Trophoblast cell (in vitro differentiated cells and primary cell): Measurements from ENCODE around the gene C22orf42.
A peak's percentile ranks its signal among the peaks of the same experiment; 100 is the strongest.
"Not testable (repeated sequence)": the region's sequence is repeated elsewhere in the genome, so short reads cannot be mapped to it uniquely, and the experiment has no call there.

ENCODE experiments used
- DNase-seq, 2 donors: peaks; one replicate each; pipeline ENCODE4 v3.0.0-alpha.2; 2016
- H2AFZ ChIP-seq: 2 replicates; pipeline ENCODE4 v1.6.1; 2013; ENCODE audit warnings: low read length, moderate library complexity, mild to moderate bottlenecking; ENCODE audit not compliant: insufficient read depth, poor library complexity
- H2AK5ac ChIP-seq: 2 replicates; pipeline ENCODE4 v1.6.1; 2013; ENCODE audit warnings: mild to moderate bottlenecking, low read length
- H2BK120ac ChIP-seq: 2 replicates; pipeline ENCODE4 v1.6.1; 2013; ENCODE audit warnings: low read length, mild to moderate bottlenecking, moderate library complexity; ENCODE audit not compliant: insufficient read depth, poor library complexity
- H2BK12ac ChIP-seq: 2 replicates; pipeline ENCODE4 v1.6.1; 2013; ENCODE audit warnings: mild to moderate bottlenecking, low read length, moderate library complexity
- H2BK5ac ChIP-seq: 2 replicates; pipeline ENCODE4 v1.6.1; 2013; ENCODE audit warnings: low read length, low read depth, moderate library complexity, mild to moderate bottlenecking; ENCODE audit not compliant: poor library complexity
- H3K14ac ChIP-seq: 2 replicates; pipeline ENCODE4 v1.6.1; 2013; ENCODE audit warnings: mild to moderate bottlenecking, low read length
- H3K18ac ChIP-seq: 2 replicates; pipeline ENCODE4 v1.6.1; 2013; ENCODE audit warnings: mild to moderate bottlenecking, low read length
- H3K23ac ChIP-seq: 2 replicates; pipeline ENCODE4 v1.6.1; 2013; ENCODE audit warnings: low read length
- H3K27ac ChIP-seq: 2 replicates; pipeline ENCODE4 v1.5.1; 2013; ENCODE audit warnings: low read depth, mild to moderate bottlenecking, inconsistent platforms, low read length, moderate library complexity
- H3K27me3 ChIP-seq: 2 replicates; pipeline ENCODE4 v1.6.1; 2013; ENCODE audit warnings: inconsistent platforms, mild to moderate bottlenecking, low read length, moderate library complexity; ENCODE audit not compliant: insufficient read depth
- H3K36me3 ChIP-seq, 2 experiments: 1 replicate in 1 of 2; 2 replicates in 1 of 2; pipeline ENCODE4 v1.6.1; 2013; ENCODE audit warnings: low read length in 2 of 2, mild to moderate bottlenecking in 2 of 2, moderate library complexity in 1 of 2; ENCODE audit not compliant: insufficient read depth in 2 of 2, control insufficient read depth in 1 of 2
- H3K4ac ChIP-seq: 2 replicates; pipeline ENCODE4 v1.6.1; 2013; ENCODE audit warnings: low read depth, mild to moderate bottlenecking, low read length, moderate library complexity
- H3K4me1 ChIP-seq, 2 experiments: 1 replicate in 1 of 2; 2 replicates in 1 of 2; pipeline ENCODE4 v1.6.1; 2013; ENCODE audit warnings: low read length in 2 of 2, mild to moderate bottlenecking in 2 of 2, moderate library complexity in 1 of 2; ENCODE audit not compliant: insufficient read depth in 2 of 2, control insufficient read depth in 1 of 2
- H3K4me2 ChIP-seq: 2 replicates; pipeline ENCODE4 v1.6.1; 2013; ENCODE audit warnings: inconsistent platforms, mild to moderate bottlenecking, low read length, moderate library complexity
- H3K4me3 ChIP-seq: 2 replicates; pipeline ENCODE4 v1.5.1; 2013; ENCODE audit warnings: mild to moderate bottlenecking, low read depth, low read length, inconsistent platforms
- H3K79me1 ChIP-seq: one replicate; pipeline ENCODE4 v1.6.1; 2013; ENCODE audit warnings: low read length
- H3K79me2 ChIP-seq: 2 replicates; pipeline ENCODE4 v1.6.1; 2013; ENCODE audit warnings: low read length, mild to moderate bottlenecking; ENCODE audit not compliant: control insufficient read depth, insufficient read depth, poor library complexity
- H3K9ac ChIP-seq: 2 replicates; pipeline ENCODE4 v1.6.1; 2013; ENCODE audit warnings: mild to moderate bottlenecking, low read length
- H3K9me3 ChIP-seq: 2 replicates; pipeline ENCODE4 v1.6.1; 2013; ENCODE audit warnings: low read depth, mild to moderate bottlenecking, control low read depth, inconsistent platforms, low read length; ENCODE audit not compliant: insufficient read depth
- H4K12ac ChIP-seq: 2 replicates; pipeline ENCODE4 v1.6.1; 2013; ENCODE audit warnings: low read depth, mild to moderate bottlenecking, low read length, moderate library complexity
- H4K8ac ChIP-seq: 2 replicates; pipeline ENCODE4 v1.6.1; 2013; ENCODE audit warnings: low read depth, mild to moderate bottlenecking, low read length, moderate library complexity
- H4K91ac ChIP-seq: one replicate; pipeline ENCODE4 v1.6.1; 2013; ENCODE audit warnings: low read depth, mild to moderate bottlenecking, low read length, moderate library complexity
- WGBS: extraction: QIAGEN DNeasy Blood & Tissue Kit; methylation state at CpG from one replicate; pipeline ENCODE4 v1.1.7; 2013; ENCODE audit warnings: missing lambda C conversion rate; ENCODE audit not compliant: insufficient read length, insufficient coverage; ENCODE audit errors: extremely low coverage; 5-methylcytosine and 5-hydroxymethylcytosine counted together

C22orf42 gene

GRCh38 chr22:32147128-32147527 lies 12.0 kb downstream of the C22orf42 start:
- H3K9ac ChIP-seq, H4K12ac ChIP-seq, H3K9me3 ChIP-seq, H2BK120ac ChIP-seq, H2BK12ac ChIP-seq, DNase-seq, H3K23ac ChIP-seq, H3K4ac ChIP-seq, H2AK5ac ChIP-seq, H3K79me1 ChIP-seq, H3K79me2 ChIP-seq, H3K36me3 ChIP-seq, H2AFZ ChIP-seq, H4K8ac ChIP-seq, H3K27ac ChIP-seq, H3K18ac ChIP-seq, H3K4me2 ChIP-seq, H3K4me3 ChIP-seq, H3K27me3 ChIP-seq, H3K14ac ChIP-seq, H2BK5ac ChIP-seq, H3K4me1 ChIP-seq, H4K91ac ChIP-seq: not testable (repeated sequence)
- WGBS, result no CpG with 5 or more reads among the region's 8 CpGs

- no peak overlapping the region for H2AK5ac ChIP-seq
- no peak overlapping the region for H3K4ac ChIP-seq
- H4K12ac ChIP-seq, result no peak overlapping the region
- H2AFZ ChIP-seq, result no peak overlapping the region
- H3K9ac ChIP-seq, result no peak overlapping the region
- no peak overlapping the region for H2BK5ac ChIP-seq
- peak in 1 of 2 donors; percentile 56 for DNase-seq
- H3K36me3 ChIP-seq, result no peaks in the 10 kb centered on the region
- no peak overlapping the region for H2BK12ac ChIP-seq
- no peak overlapping the region for H2BK120ac ChIP-seq
- no peaks in the 10 kb centered on the region for H3K79me1 ChIP-seq
- no peak overlapping the region for H3K27ac ChIP-seq
- H3K4me2 ChIP-seq, result no peak overlapping the region
- H4K8ac ChIP-seq, result no peak overlapping the region
- no peaks in the 10 kb centered on the region for H3K9me3 ChIP-seq
- no CpG with 5 or more reads among the region's 6 CpGs for whole genome bisulfite sequencing
- H3K23ac ChIP-seq, result no peak overlapping the region
- H3K4me1 ChIP-seq, result no peaks in the 10 kb centered on the region
- no peak overlapping the region for H4K91ac ChIP-seq
- H3K79me2 ChIP-seq, result no peaks in the 10 kb centered on the region
- no peak overlapping the region for H3K14ac ChIP-seq
- no peak overlapping the region for H3K4me3 ChIP-seq
- H3K18ac ChIP-seq, result no peak overlapping the region
- H3K27me3 ChIP-seq, result no peaks in the 10 kb centered on the region
Measured at GRCh38 chr22:32144496-32145274, 14.4 kb downstream of the C22orf42 start.

GRCh38 chr22:32142600-32142999 lies 16.5 kb downstream of the C22orf42 start:
- Histone ChIP-seq H3K4me2 (no peak overlapping the region), H2BK12ac (no peak overlapping the region), H3K18ac (no peak overlapping the region), H3K27ac (no peak overlapping the region), H3K4ac (no peak overlapping the region), H2AFZ (no peak overlapping the region), H3K4me1 (no peaks in the 10 kb centered on the region), H4K91ac (no peak overlapping the region), H3K27me3 (no peaks in the 10 kb centered on the region), H3K14ac (no peak overlapping the region), H4K8ac (no peak overlapping the region), H3K9ac (no peak overlapping the region), H3K79me2 (no peaks in the 10 kb centered on the region), H3K4me3 (no peak overlapping the region), H3K79me1 (no peaks in the 10 kb centered on the region), H3K23ac (no peak overlapping the region), H2BK5ac (no peak overlapping the region), H3K36me3 (no peaks in the 10 kb centered on the region), H4K12ac (no peak overlapping the region), H2BK120ac (no peak overlapping the region), H3K9me3 (peaks cover under 1% of the 10 kb centered on the region), H2AK5ac (no peak overlapping the region)
- DNase-seq, result no peak

- not testable (repeated sequence) for H3K9me3 ChIP-seq, H3K14ac ChIP-seq, H2AK5ac ChIP-seq, H3K79me1 ChIP-seq, H3K18ac ChIP-seq, H2BK120ac ChIP-seq, H3K79me2 ChIP-seq, H3K4me3 ChIP-seq, H2AFZ ChIP-seq, H3K4me2 ChIP-seq, H2BK5ac ChIP-seq, H3K23ac ChIP-seq, H3K4me1 ChIP-seq, H4K12ac ChIP-seq, H3K9ac ChIP-seq, H4K91ac ChIP-seq, H2BK12ac ChIP-seq, H4K8ac ChIP-seq, H3K36me3 ChIP-seq, H3K27me3 ChIP-seq, H3K27ac ChIP-seq, H3K4ac ChIP-seq
- no CpG with 5 or more reads among the region's 6 CpGs for WGBS
- peak in 1 of 2 donors; percentile 14 for DNase-seq
Measured at GRCh38 chr22:32140688-32141087, 18.4 kb downstream of the C22orf42 start.
